ENCODE results near the gene CBARP. TPM values are rescaled to one million over a fixed set of nuclear protein-coding genes. Genes with fewer than 3 reads are reported as not detected.

The CBARP gene
- total RNA-seq, 1 experiment from 2014 or later: 13.3 TPM

DNA sequence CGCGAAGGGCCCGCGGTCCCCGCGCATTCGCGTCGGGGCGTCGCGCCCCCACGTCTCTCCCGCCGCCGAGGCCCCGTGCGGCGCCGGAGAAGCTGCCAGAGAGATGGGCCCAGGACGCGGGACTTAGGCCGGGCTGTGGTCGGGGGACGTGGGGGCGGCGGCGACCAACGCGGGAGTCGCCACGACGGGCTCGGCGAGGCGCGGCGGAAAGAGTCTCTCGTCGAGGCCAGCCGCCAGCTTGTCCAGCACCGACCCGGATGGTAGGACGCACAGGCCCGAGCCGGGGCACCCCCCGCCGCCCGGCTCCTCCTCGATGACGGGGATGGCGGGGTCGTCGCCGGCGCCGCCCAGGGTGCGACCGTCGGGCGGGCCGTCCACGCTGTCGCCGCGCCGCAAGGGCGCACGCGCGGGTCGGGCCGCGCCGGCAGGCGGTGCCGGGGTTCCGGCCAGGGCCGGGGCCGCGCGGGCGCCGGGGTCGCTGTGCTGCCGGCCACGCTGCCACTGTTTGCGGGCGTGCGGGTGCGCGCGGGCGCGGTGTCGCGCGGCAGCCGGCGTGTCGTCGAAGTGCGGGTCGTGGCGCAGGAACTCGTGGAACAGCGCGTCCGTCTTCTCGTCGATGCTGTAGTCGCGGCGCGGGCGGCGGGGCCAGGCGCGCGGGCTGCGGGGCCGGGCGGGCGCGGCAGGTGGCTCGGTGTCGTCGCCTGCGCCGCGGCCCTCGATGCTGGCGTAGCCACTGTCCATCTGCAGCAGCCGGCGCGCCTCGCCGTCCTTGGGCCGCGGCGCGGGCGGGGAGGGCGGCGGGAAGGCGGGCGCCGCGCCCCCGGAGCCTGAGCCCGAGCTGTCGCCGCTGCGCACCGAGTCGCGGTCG is 8.5 kb downstream of the CBARP start:
- no peak overlapping the region for H3K27ac ChIP-seq (ENCODE audit: low read depth, low read length, poor library complexity, severe bottlenecking)
- TF ChIP-seq, protein P1, sequence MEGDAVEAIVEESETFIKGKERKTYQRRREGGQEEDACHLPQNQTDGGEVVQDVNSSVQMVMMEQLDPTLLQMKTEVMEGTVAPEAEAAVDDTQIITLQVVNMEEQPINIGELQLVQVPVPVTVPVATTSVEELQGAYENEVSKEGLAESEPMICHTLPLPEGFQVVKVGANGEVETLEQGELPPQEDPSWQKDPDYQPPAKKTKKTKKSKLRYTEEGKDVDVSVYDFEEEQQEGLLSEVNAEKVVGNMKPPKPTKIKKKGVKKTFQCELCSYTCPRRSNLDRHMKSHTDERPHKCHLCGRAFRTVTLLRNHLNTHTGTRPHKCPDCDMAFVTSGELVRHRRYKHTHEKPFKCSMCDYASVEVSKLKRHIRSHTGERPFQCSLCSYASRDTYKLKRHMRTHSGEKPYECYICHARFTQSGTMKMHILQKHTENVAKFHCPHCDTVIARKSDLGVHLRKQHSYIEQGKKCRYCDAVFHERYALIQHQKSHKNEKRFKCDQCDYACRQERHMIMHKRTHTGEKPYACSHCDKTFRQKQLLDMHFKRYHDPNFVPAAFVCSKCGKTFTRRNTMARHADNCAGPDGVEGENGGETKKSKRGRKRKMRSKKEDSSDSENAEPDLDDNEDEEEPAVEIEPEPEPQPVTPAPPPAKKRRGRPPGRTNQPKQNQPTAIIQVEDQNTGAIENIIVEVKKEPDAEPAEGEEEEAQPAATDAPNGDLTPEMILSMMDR (conservative IDR thresholded peaks at IDR 0.05; ENCODE audit: low read depth, low read length): no peak
- TF ChIP-seq EZH2 (IDR thresholded peaks at IDR 0.05; ENCODE audit: borderline replicate concordance, low read depth, low read length, poor library complexity, severe bottlenecking): no peak
- peaks cover 15% of the 10 kb centered on the region for H3K36me3 ChIP-seq (ENCODE audit: insufficient read depth, low read length, poor library complexity, severe bottlenecking)
- BruUV-seq (replicated peaks): no TSS peak
- no peaks in the 10 kb centered on the region for H3K4me1 ChIP-seq (ENCODE audit: insufficient read depth, low read length, poor library complexity, severe bottlenecking)
- no peaks in the 10 kb centered on the region for H3K27me3 ChIP-seq (replicated peaks; ENCODE audit: insufficient read depth, low read depth, low read length, poor library complexity)
- ChIA-PET CTCF (no interaction called here), POLR2A (ENCODE audit: low non-redundant PET) (no interaction called here)
- DNase-seq (ENCODE audit: low spot score): no peak
- H3K9me3 ChIP-seq (ENCODE audit: low read depth, low read length, poor library complexity, severe bottlenecking): no peaks in the 10 kb centered on the region
- H3K4me3 ChIP-seq (ENCODE audit: low read depth, low read length, poor library complexity, severe bottlenecking): no peak overlapping the region
- intact Hi-C loops (cut with micrococcal nuclease; ENCODE audit: unreplicated experiment): no loop called here

DNA sequence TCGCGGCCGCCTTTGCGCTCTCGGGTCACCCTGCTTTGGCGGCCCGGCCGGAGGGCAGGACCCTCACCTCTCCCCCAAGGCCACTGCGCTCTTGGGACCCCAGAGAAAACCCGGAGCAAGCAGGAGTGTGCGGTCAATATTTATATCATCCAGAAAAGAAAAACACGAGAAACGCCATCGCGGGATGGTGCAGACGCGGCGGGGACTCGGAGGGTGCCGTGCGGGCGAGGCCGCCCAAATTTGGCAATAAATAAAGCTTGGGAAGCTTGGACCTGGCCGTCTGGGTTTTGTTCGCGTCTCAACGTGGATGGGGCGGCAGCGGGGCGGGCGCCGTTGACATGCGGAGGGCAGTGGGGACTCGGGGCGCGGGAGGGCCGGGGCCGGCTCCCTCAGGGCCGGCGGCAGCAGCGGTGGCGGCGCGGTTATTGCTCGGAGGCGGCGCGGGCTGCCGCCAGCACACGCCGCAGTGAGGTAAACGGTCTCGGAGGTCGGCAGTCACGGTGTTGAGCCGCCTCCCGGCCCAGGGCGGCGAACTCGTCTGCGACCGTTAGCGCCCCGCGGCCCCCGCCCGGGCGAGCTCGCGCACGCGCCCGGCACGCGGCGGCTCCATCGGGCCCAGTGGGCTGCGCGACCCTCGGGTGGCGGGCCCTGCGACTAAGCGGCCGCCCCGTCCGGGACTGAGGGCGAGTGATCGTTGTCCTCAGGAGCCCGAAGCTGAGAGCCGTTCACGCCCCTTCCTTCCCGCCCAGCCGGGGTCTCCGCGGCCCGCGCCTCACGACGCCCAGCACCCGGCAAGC is 9.4 kb downstream of the CBARP start:
- Histone ChIP-seq H3K9me3 (ENCODE audit: low read depth, low read length, poor library complexity, severe bottlenecking) (no peaks in the 10 kb centered on the region), H3K27ac (ENCODE audit: low read depth, low read length, poor library complexity, severe bottlenecking) (no peak overlapping the region), H3K4me1 (ENCODE audit: insufficient read depth, low read length, poor library complexity, severe bottlenecking) (no peaks in the 10 kb centered on the region), H3K4me3 (ENCODE audit: low read depth, low read length, poor library complexity, severe bottlenecking) (no peak overlapping the region), H3K36me3 (ENCODE audit: insufficient read depth, low read length, poor library complexity, severe bottlenecking) (peaks cover 11% of the 10 kb centered on the region), H3K27me3 (replicated peaks; ENCODE audit: insufficient read depth, low read depth, low read length, poor library complexity) (no peaks in the 10 kb centered on the region)
- intact Hi-C loops (cut with micrococcal nuclease; ENCODE audit: unreplicated experiment): no loop called here
- TF ChIP-seq, protein P1 (conservative IDR thresholded peaks at IDR 0.05; ENCODE audit: low read depth, low read length): no peak
- TF ChIP-seq EZH2 (IDR thresholded peaks at IDR 0.05; ENCODE audit: borderline replicate concordance, low read depth, low read length, poor library complexity, severe bottlenecking): no peak
- ChIA-PET CTCF (interaction anchor here (0.7 kb wide), 1 partner anchor 58 kb away, joined by 6 read pairs; no protein-coding TSS in a partner anchor), POLR2A (ENCODE audit: low non-redundant PET) (no interaction called here)
- no TSS peak for BruUV-seq (replicated peaks)
- no peak for DNase-seq (ENCODE audit: low spot score)

DNA sequence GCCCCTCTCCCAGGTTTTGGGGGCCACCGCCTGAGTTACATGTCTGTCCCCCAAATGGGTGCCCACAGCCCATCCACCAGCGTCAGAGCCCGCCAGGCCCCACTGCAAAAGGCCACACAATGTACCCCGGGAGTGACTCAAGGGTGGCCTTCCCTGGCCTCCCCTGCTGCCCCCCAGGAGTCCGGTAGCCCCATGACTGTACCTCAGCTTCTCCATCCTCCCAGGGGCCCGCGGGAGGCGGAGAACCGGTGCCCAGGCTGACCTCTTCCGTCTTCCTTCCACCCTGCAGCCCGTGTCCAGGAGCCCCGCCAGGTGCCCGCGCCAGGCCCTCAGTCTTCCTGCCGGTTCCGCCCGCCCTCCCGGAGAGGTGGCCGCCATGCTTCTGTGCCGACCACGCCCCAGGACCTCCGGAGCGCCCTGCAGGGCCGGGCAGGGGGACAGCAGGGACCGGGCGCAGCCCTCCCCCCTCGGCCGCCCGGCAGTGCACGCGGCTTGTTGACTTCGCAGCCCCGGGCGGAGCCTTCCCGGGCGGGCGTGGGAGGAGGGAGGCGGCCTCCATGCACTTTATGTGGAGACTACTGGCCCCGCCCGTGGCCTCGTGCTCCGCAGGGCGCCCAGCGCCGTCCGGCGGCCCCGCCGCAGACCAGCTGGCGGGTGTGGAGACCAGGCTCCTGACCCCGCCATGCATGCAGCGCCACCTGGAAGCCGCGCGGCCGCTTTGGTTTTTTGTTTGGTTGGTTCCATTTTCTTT is 10.3 kb downstream of the CBARP start:
- H3K9me3 ChIP-seq (ENCODE audit: low read depth, low read length, poor library complexity, severe bottlenecking): no peaks in the 10 kb centered on the region

More for the DNA sequence above, 10.3 kb downstream of the CBARP start:
- no peak for DNase-seq (ENCODE audit: low spot score)
- H3K4me1 ChIP-seq (ENCODE audit: insufficient read depth, low read length, poor library complexity, severe bottlenecking): no peaks in the 10 kb centered on the region
- peaks cover 20% of the 10 kb centered on the region for H3K36me3 ChIP-seq (ENCODE audit: insufficient read depth, low read length, poor library complexity, severe bottlenecking)
- BruUV-seq (replicated peaks): no TSS peak
- no peak overlapping the region for H3K27ac ChIP-seq (ENCODE audit: low read depth, low read length, poor library complexity, severe bottlenecking)
- no peak overlapping the region for H3K4me3 ChIP-seq (ENCODE audit: low read depth, low read length, poor library complexity, severe bottlenecking)
- TF ChIP-seq, protein P1 (conservative IDR thresholded peaks at IDR 0.05; ENCODE audit: low read depth, low read length): no peak
- no peak for TF ChIP-seq EZH2 (IDR thresholded peaks at IDR 0.05; ENCODE audit: borderline replicate concordance, low read depth, low read length, poor library complexity, severe bottlenecking)
- no peaks in the 10 kb centered on the region for H3K27me3 ChIP-seq (replicated peaks; ENCODE audit: insufficient read depth, low read depth, low read length, poor library complexity)
- ChIA-PET POLR2A (ENCODE audit: low non-redundant PET) (no interaction called here), CTCF (interaction anchor here (0.7 kb wide), 1 partner anchor 57 kb away, joined by 6 read pairs; no protein-coding TSS in a partner anchor)
- intact Hi-C loops (cut with micrococcal nuclease; ENCODE audit: unreplicated experiment): no loop called here
